Measurements from ENCODE around the gene AFAP1. TPM values are rescaled to one million over a fixed set of nuclear protein-coding genes. Genes with fewer than 3 reads are reported as not detected.

Gene AFAP1
- total and polyA plus RNA-seq, 2 of the 8 experiments (the other 6 are each of a cell fraction or from before 2014, with no cell fraction given) = 3.6 to 18.2 TPM

- TF ChIP-seq CBX5 (IDR thresholded peaks at IDR 0.05; ENCODE audit: low read depth, low read length) = no peak
- TF ChIP-seq CTCF (IDR thresholded peaks at IDR 0.05; ENCODE audit: control extremely low read depth in 1 of 3, insufficient read depth in 1 of 3, low read depth in 1 of 3, low read length in 3 of 3) = no peak
- TF ChIP-seq RBBP5 (IDR thresholded peaks at IDR 0.05; ENCODE audit: borderline replicate concordance, low read depth, low read length) = no peak
- TF ChIP-seq E2F6 (IDR thresholded peaks at IDR 0.05) = no peak
- TF ChIP-seq TAF7 (optimal IDR thresholded peaks at IDR 0.05; ENCODE audit: borderline replicate concordance, low read depth, low read length) = no peak
- no peak for TF ChIP-seq EZH2 (IDR thresholded peaks at IDR 0.05; ENCODE audit: low read depth, low read length, severe bottlenecking)
- TF ChIP-seq TEAD4 (IDR thresholded peaks at IDR 0.05; ENCODE audit: low read depth, low read length) = no peak
- TF ChIP-seq CTBP2 (IDR thresholded peaks at IDR 0.05; ENCODE audit: borderline replicate concordance, insufficient read depth, insufficient read length, low read length) = no peak
Observed at GRCh38 chr4:7933651-7934510, 5.8 kb downstream of the AFAP1 start (continued).

All from H1 (cell line).